HG03280 (cell line): ENCODE data around the gene LSM14A.
A peak's percentile ranks its signal among the peaks of the same experiment; 100 is the strongest.
"Not testable (repeated sequence)": the region's sequence is repeated elsewhere in the genome, so short reads cannot be mapped to it uniquely, and the experiment has no call there.

ENCODE experiments used
- ATAC-seq: cut with Tn5 transposase; IDR thresholded peaks from one replicate; pipeline ENCODE4 v1.9.1; 2021; ENCODE audit warnings: mild to moderate bottlenecking, moderate library complexity; ENCODE audit not compliant: unreplicated experiment

Gene LSM14A

GRCh38 chr19:34226036-34226435, 53.7 kb downstream of the LSM14A start:
- no peak for ATAC-seq

- ATAC-seq, result no peak
Measured at GRCh38 chr19:34228347-34228746, 56.0 kb downstream of the LSM14A start.

- ATAC-seq, result no peak
Measured at GRCh38 chr19:34228762-34229161, 56.5 kb downstream of the LSM14A start.

GRCh38 chr19:34229721-34230120, 57.4 kb downstream of the LSM14A start:
- ATAC-seq, result no peak

GRCh38 chr19:34230820-34231219, 58.5 kb downstream of the LSM14A start:
- no peak for ATAC-seq

GRCh38 chr19:34231439-34231838, 59.1 kb downstream of the LSM14A start:
- ATAC-seq, result no peak

GRCh38 chr19:34232566-34233481, 60.5 kb downstream of the LSM14A start:
- ATAC-seq, result peak; percentile 53

GRCh38 chr19:34235425-34235940, 63.2 kb downstream of the LSM14A start:
- no peak for ATAC-seq

- ATAC-seq, result no peak
Measured at GRCh38 chr19:34236035-34236987, 64.0 kb downstream of the LSM14A start.

GRCh38 chr19:34237283-34237682, 65.0 kb downstream of the LSM14A start:
- no peak for ATAC-seq

- ATAC-seq, result no peak
Measured at GRCh38 chr19:34237939-34238338, 65.6 kb downstream of the LSM14A start.

GRCh38 chr19:34241513-34242337, 69.4 kb downstream of the LSM14A start:
- no peak for ATAC-seq

GRCh38 chr19:34243138-34243875, 71.0 kb downstream of the LSM14A start:
- ATAC-seq, result not testable (repeated sequence)

GRCh38 chr19:34243876-34244578, 71.7 kb downstream of the LSM14A start:
- no peak for ATAC-seq

GRCh38 chr19:34244611-34245299, 72.5 kb downstream of the LSM14A start:
- ATAC-seq, result no peak

GRCh38 chr19:34246340-34246739, 74.0 kb downstream of the LSM14A start:
- no peak for ATAC-seq

GRCh38 chr19:34248941-34249340, 76.6 kb downstream of the LSM14A start:
- ATAC-seq, result no peak

GRCh38 chr19:34253167-34253566, 80.9 kb downstream of the LSM14A start:
- not testable (repeated sequence) for ATAC-seq

- not testable (repeated sequence) for ATAC-seq
Measured at GRCh38 chr19:34253681-34254045, 81.4 kb downstream of the LSM14A start.
